Lower leg skin (tissue), 4 donors: ENCODE results near the gene SEC11C. TPM values are rescaled to one million over a fixed set of nuclear protein-coding genes. Genes with fewer than 3 reads are reported as not detected.

ENCODE experiments used
- DNase-seq, 2 donors: peaks; one replicate each; pipeline ENCODE4 v3.0.0-alpha.2; 2019; ENCODE audit warnings: low spot score in 2 of 2
- H3K4me3 ChIP-seq: fragments of 200-600 bp; sonication (generic); 2 replicates; pipeline ENCODE4 v1.5.1; 2017; ENCODE audit warnings: mild to moderate bottlenecking, low read depth; ENCODE audit not compliant: poor library complexity, severe bottlenecking
- POLR2A ChIP-seq, 2 donors: fragments of 450-650 bp; IDR thresholded peaks; one replicate each; pipeline ENCODE4 v1.6.1; 2016 to 2017; ENCODE audit warnings: antibody characterized with exemption in 2 of 2, mild to moderate bottlenecking in 1 of 2, moderate library complexity in 1 of 2
- WGBS, 2 donors: methylation state at CpG; one replicate each; pipeline ENCODE4 v1.1.5; 2018; 5-methylcytosine and 5-hydroxymethylcytosine counted together
- intact Hi-C: fragments of 100-400 bp; cut with DNase I; formaldehyde crosslinking; loops from one replicate; pipeline ENCODE4 v1.15.0; 2023; ENCODE audit warnings: low total_unique reads
- total RNA-seq, 4 donors: library from RNA; depleted of rRNA; stranded (reverse); fragments of >200 nt; gene quantifications; one replicate each; pipeline ENCODE4 v1.1.0, GENCODE V29; 2016
- TF ChIP-seq, protein P1 (sequence below), 3 donors: fragments of 450-650 bp; IDR thresholded peaks; one replicate each; pipeline ENCODE4 v1.5.1; 2016; ENCODE audit warnings: antibody characterized with exemption in 3 of 3, mild to moderate bottlenecking in 3 of 3, moderate library complexity in 2 of 3

SEC11C gene
- total RNA-seq, 4 donors from 2014 or later = 19.5 to 46.9 (median 28.6) TPM

DNA sequence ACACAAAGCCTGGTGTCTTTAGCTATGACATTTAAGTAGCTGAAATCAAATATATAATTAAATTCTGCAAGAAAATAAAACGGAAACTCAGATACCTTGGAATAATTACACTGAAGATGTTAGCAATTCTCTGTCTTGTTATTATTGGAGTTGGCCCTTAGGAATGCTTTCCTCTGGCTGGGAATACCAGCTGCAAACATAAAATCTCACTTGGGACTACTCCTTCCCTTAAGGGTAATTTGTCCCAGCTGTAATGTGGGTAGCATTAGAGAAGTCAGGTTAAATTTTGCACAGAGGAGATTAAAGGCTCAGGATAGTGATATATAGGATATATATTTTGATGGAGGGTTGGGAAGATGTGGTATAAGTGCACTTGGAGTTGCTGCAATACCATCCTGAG, 43.0 kb downstream of the SEC11C start:
- intact Hi-C loops = no loop called here
- 28 to 33% methylated on average over 1 of the region's 1 CpG for WGBS, 2 donors
- no peak overlapping the region for H3K4me3 ChIP-seq
- TF ChIP-seq, protein P1, sequence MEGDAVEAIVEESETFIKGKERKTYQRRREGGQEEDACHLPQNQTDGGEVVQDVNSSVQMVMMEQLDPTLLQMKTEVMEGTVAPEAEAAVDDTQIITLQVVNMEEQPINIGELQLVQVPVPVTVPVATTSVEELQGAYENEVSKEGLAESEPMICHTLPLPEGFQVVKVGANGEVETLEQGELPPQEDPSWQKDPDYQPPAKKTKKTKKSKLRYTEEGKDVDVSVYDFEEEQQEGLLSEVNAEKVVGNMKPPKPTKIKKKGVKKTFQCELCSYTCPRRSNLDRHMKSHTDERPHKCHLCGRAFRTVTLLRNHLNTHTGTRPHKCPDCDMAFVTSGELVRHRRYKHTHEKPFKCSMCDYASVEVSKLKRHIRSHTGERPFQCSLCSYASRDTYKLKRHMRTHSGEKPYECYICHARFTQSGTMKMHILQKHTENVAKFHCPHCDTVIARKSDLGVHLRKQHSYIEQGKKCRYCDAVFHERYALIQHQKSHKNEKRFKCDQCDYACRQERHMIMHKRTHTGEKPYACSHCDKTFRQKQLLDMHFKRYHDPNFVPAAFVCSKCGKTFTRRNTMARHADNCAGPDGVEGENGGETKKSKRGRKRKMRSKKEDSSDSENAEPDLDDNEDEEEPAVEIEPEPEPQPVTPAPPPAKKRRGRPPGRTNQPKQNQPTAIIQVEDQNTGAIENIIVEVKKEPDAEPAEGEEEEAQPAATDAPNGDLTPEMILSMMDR (IDR thresholded peaks at IDR 0.05) = no peak
- no peak for TF ChIP-seq POLR2A (IDR thresholded peaks at IDR 0.05)
- no peak for DNase-seq

DNA sequence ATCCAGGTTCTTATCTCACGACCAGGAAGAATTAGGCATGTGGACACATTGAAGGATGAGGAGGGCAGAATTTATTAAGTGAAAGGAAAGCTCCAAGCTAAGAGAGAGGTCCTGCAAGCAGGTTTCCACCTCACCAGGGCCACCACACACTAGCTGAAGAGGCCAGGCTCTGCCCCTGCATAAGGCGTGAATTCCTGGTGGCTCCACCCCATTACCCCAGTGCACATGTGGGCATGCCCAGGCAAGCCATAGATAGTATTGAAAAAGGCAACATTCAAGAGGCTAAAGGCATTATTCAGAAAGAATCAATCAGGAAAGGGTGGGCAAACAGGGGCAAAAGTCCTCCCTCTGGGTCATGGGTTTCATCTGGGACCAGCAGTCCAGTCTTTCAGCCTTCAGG, 49.3 kb downstream of the SEC11C start:
- DNase-seq = no peak
- 68 to 82% methylated on average over 2 of the region's 2 CpGs for WGBS, 2 donors
- intact Hi-C loops = no loop called here
- TF ChIP-seq POLR2A (IDR thresholded peaks at IDR 0.05) = no peak
- TF ChIP-seq, protein P1 (IDR thresholded peaks at IDR 0.05) = no peak
- H3K4me3 ChIP-seq = no peak overlapping the region

DNA sequence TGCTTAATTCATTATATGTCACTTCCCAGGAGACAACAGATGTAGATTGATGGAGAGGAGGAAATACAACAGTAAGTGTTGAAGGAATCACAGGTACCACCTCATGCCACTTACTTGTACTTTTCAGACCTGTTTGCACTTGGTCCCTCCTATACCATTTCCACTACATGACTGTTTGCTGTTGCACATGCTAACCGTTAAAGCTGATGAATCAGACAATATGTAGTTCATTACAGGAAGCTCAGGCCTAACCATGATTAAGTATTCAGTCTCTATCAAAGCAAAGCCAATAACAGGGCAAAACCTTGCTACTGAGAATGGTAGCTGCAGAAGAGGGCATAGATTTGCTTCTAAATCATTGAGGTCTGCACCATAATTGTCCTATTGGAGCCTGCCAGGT, 50.1 kb downstream of the SEC11C start:
- intact Hi-C loops = no loop called here
- H3K4me3 ChIP-seq = no peak overlapping the region
- 61 to 67% methylated on average over 1 of the region's 1 CpG for WGBS, 2 donors
- no peak for DNase-seq
- TF ChIP-seq POLR2A (IDR thresholded peaks at IDR 0.05) = no peak
- TF ChIP-seq, protein P1 (IDR thresholded peaks at IDR 0.05) = no peak

DNA sequence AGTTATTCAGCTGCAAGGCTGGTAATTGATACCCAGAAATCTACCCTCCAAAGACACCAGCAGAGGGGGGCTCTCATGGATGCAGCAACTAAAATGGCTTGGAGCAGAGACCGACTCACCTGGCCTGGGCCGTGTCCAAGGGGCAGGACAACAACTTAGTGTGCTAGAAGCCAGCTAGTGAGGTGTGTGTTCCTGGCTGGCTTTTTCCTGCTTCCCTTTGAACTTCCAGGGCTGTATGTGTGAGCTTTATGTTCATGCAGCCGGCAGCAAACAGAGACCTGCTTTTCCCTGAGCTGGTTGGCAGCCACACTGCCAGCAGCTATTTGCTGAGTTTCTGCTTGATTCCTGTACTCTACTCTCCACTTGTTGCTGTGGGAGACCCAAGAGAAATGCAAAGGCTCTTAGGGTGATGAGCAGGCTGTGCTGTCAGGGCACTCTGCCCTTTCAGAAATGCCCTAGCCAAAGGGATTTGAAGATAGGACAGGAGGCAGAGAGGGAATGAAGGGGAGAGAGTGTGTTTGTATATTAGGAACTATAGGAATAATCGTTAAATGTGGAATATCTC, 56.6 kb downstream of the SEC11C start:
- no peak for TF ChIP-seq POLR2A (IDR thresholded peaks at IDR 0.05)
- TF ChIP-seq, protein P1 (IDR thresholded peaks at IDR 0.05) = no peak
- peak in 1 of 2 donors; percentile 52 for DNase-seq
- H3K4me3 ChIP-seq = no peak overlapping the region
- intact Hi-C loops = no loop called here
- 47 to 58% methylated on average over 4 of the region's 4 CpGs for WGBS, 2 donors

DNA sequence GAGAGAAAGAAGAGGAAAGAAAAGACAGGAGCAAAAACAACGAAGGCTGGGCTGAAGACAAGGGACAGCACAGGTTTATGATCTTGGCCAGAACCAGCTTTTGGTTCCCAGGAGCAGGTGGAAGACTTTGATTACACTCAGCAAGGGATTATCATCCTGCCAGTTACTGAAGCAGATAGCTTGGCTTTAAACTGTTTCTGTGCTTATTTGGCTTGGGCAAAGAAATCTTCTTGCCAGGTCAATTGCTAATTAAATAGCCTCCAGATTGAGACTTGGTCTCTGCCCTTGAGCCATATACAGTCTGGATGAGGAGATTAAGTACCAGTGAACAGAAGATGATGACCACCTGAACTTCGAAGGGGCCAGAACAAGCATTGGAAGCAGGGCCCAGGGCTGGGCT, 58.0 kb downstream of the SEC11C start:
- DNase-seq = no peak
- TF ChIP-seq, protein P1 (IDR thresholded peaks at IDR 0.05) = no peak
- TF ChIP-seq POLR2A (IDR thresholded peaks at IDR 0.05) = no peak
- intact Hi-C loops = no loop called here
- 67 to 92% methylated on average over 2 of the region's 2 CpGs for WGBS, 2 donors
- H3K4me3 ChIP-seq = no peak overlapping the region

DNA sequence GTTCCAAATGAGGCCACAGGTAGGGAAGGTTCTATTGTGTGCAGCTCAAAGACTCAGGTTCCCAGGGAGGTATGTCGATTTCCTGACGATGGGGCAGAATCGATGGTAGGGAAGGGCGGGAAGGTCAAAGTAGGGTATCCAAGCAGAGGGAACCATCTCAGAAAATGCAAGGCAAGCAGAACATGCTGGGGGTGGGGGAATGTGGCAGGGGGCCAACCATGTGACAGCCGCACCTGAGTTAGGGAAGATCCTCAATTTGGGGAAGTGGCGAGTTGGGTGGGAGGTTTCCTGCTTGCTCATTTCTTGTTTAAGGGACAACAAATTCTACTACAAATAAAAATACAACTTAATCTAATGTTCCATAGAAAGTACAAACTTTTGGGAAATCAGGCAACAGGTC, 58.5 kb downstream of the SEC11C start:
- TF ChIP-seq, protein P1 (IDR thresholded peaks at IDR 0.05) = no peak
- no peak for TF ChIP-seq POLR2A (IDR thresholded peaks at IDR 0.05)
- intact Hi-C loops = no loop called here
- DNase-seq = peak in 1 of 2 donors; percentile 79
- no peak overlapping the region for H3K4me3 ChIP-seq
- WGBS, 2 donors = 84 to 94% methylated on average over 6 of the region's 6 CpGs
